Esophagus (tissue), 2 donors: ENCODE measurements around the gene DNAH8. TPM values are rescaled to one million over a fixed set of nuclear protein-coding genes. Genes with fewer than 3 reads are reported as not detected.

Source experiments
- H3K27ac ChIP-seq, 2 donors: one replicate each; pipeline ENCODE4 v1.5.1; 2013; ENCODE audit warnings: low read depth in 2 of 2, mild to moderate bottlenecking in 2 of 2, inconsistent platforms in 1 of 2, low read length in 1 of 2, moderate library complexity in 1 of 2
- H3K27me3 ChIP-seq, 2 donors: one replicate each; pipeline ENCODE4 v1.6.1; 2013; ENCODE audit warnings: low read length in 2 of 2, control low read depth in 1 of 2, mild to moderate bottlenecking in 1 of 2; ENCODE audit not compliant: insufficient read depth in 2 of 2, control insufficient read depth in 1 of 2
- H3K36me3 ChIP-seq, 2 donors: one replicate each; pipeline ENCODE4 v1.6.1; 2013; ENCODE audit warnings: low read length in 1 of 2; ENCODE audit not compliant: control insufficient read depth in 2 of 2, insufficient read depth in 2 of 2
- H3K4me1 ChIP-seq, 2 donors: one replicate each; pipeline ENCODE4 v1.6.1; 2013; ENCODE audit warnings: low read length in 1 of 2; ENCODE audit not compliant: control insufficient read depth in 2 of 2, insufficient read depth in 2 of 2
- H3K4me3 ChIP-seq, 2 donors: one replicate each; pipeline ENCODE4 v1.5.1; 2013; ENCODE audit warnings: low read length in 2 of 2, mild to moderate bottlenecking in 2 of 2, low read depth in 1 of 2, moderate library complexity in 1 of 2
- H3K9me3 ChIP-seq, 2 donors: one replicate each; pipeline ENCODE4 v1.6.1; 2013; ENCODE audit warnings: mild to moderate bottlenecking in 2 of 2, low read depth in 1 of 2, low read length in 1 of 2, moderate library complexity in 1 of 2; ENCODE audit not compliant: control insufficient read depth in 2 of 2, insufficient read depth in 1 of 2
- WGBS, 2 donors: extraction: QIAGEN DNeasy Blood & Tissue Kit; methylation state at CpG; one replicate each; pipeline ENCODE4 v1.1.7; 2013; 5-methylcytosine and 5-hydroxymethylcytosine counted together
- polyA plus RNA-seq, 2 donors: library from polyadenylated mRNA; stranded (reverse); fragments of 200-250 nt; gene quantifications; one replicate each; pipeline ENCODE4 v1.2.3, GENCODE V29; 2013
- donor health status: healthy with polysubstance abuse.
- donor health status: Bipolar disorder and iron deficiency.

The DNAH8 gene
- polyA plus RNA-seq, 2 donors, result under 0.01 TPM

GRCh38 chr6:38716825-38717224 is 1.7 kb downstream of the DNAH8 start:
- peaks cover 0 to 4% of the 10 kb centered on the region in 2 donors for H3K4me1 ChIP-seq
- 98% methylated on average over 2 of the region's 2 CpGs for WGBS, 2 donors
- H3K9me3 ChIP-seq, result no peaks in the 10 kb centered on the region
- H3K4me3 ChIP-seq, result no peak overlapping the region
- no peaks in the 10 kb centered on the region for H3K36me3 ChIP-seq
- H3K27ac ChIP-seq, result no peak overlapping the region
- no peaks in the 10 kb centered on the region for H3K27me3 ChIP-seq

- WGBS, 2 donors, result 94 to 100% methylated on average over 1 of the region's 1 CpG
- no peaks in the 10 kb centered on the region for H3K27me3 ChIP-seq
Measured at GRCh38 chr6:38719358-38719757, 4.2 kb downstream of the DNAH8 start.

GRCh38 chr6:38720295-38720694 is 5.2 kb downstream of the DNAH8 start:
- no peaks in the 10 kb centered on the region for H3K36me3 ChIP-seq
- H3K4me1 ChIP-seq, result peaks cover 0 to 1% of the 10 kb centered on the region in 2 donors
- H3K9me3 ChIP-seq, result no peaks in the 10 kb centered on the region
- 10 to 13% methylated on average over 2 of the region's 2 CpGs for WGBS, 2 donors
- no peak overlapping the region for H3K4me3 ChIP-seq
- no peak overlapping the region for H3K27ac ChIP-seq
- no peaks in the 10 kb centered on the region for H3K27me3 ChIP-seq

More at GRCh38 chr6:38719358-38719757, 4.2 kb downstream of the DNAH8 start:
- no peaks in the 10 kb centered on the region for H3K9me3 ChIP-seq
- H3K4me1 ChIP-seq, result peaks cover 0 to 4% of the 10 kb centered on the region in 2 donors
- no peak overlapping the region for H3K4me3 ChIP-seq
- no peak overlapping the region for H3K27ac ChIP-seq
- no peaks in the 10 kb centered on the region for H3K36me3 ChIP-seq

DNA sequence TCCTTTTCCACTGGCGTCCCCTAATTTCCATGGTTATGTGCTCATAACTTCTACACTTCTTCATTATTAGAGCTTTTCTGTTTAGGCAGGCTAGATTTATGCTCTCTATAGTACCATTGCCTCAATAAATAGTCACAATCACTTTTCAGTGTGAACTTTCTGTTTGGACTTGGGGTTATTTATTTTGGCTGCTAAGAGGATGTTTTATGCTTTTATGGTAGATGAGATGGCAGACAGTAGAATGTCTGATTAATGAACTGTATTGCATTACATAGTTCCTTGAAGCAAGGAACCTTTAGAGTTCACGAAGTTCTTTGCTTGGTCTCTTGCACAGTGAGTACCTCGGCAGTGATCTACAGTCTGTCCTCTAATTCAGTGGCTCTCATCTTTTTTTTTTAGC is 6.9 kb downstream of the DNAH8 start:
- Histone ChIP-seq H3K27ac (no peak overlapping the region), H3K4me3 (no peak overlapping the region), H3K9me3 (no peaks in the 10 kb centered on the region), H3K4me1 (no peaks in the 10 kb centered on the region), H3K36me3 (no peaks in the 10 kb centered on the region), H3K27me3 (no peaks in the 10 kb centered on the region)
- 49 to 63% methylated on average over 3 of the region's 3 CpGs for WGBS, 2 donors

- H3K4me1 ChIP-seq, result no peaks in the 10 kb centered on the region
Measured at GRCh38 chr6:38722727-38723334, 7.7 kb downstream of the DNAH8 start.

GRCh38 chr6:38723783-38724182 is 8.7 kb downstream of the DNAH8 start:
- H3K4me1 ChIP-seq, result no peaks in the 10 kb centered on the region
- WGBS, 2 donors, result 94 to 97% methylated on average over 5 of the region's 5 CpGs

More at GRCh38 chr6:38722727-38723334, 7.7 kb downstream of the DNAH8 start:
- H3K27ac ChIP-seq, result no peak overlapping the region
- WGBS, 2 donors, result 92 to 94% methylated on average over 26 of the region's 26 CpGs
- no peaks in the 10 kb centered on the region for H3K9me3 ChIP-seq
- no peaks in the 10 kb centered on the region for H3K36me3 ChIP-seq
- H3K4me3 ChIP-seq, result no peak overlapping the region
- no peaks in the 10 kb centered on the region for H3K27me3 ChIP-seq

DNA sequence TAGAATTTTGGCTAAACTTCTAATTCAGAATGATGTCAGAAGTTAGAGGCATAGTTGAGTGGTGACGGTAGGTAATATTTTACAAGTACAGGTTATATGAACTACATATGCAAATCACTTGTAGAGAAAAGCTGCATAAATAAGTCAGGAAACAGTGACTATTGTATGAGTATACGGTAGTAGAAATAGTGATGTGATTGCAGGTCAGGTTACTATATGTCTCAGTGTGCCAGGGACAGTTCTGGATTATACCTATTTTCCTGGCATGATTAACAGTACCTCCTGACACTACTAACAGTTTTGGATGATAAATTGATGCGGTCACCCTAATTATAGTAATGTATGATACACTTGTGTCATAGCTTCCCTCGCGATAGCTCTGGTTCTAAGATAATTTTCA is 9.2 kb downstream of the DNAH8 start:
- H3K4me3 ChIP-seq, result no peak overlapping the region
- no peak overlapping the region for H3K27ac ChIP-seq
- H3K36me3 ChIP-seq, result no peaks in the 10 kb centered on the region
- no peaks in the 10 kb centered on the region for H3K4me1 ChIP-seq
- no peaks in the 10 kb centered on the region for H3K9me3 ChIP-seq
- no peaks in the 10 kb centered on the region for H3K27me3 ChIP-seq
- 68 to 76% methylated on average over 5 of the region's 5 CpGs for WGBS, 2 donors

More at GRCh38 chr6:38723783-38724182, 8.7 kb downstream of the DNAH8 start:
- no peak overlapping the region for H3K4me3 ChIP-seq
- H3K36me3 ChIP-seq, result no peaks in the 10 kb centered on the region
- H3K27ac ChIP-seq, result no peak overlapping the region
- no peaks in the 10 kb centered on the region for H3K9me3 ChIP-seq
- no peaks in the 10 kb centered on the region for H3K27me3 ChIP-seq

GRCh38 chr6:38725414-38726183 is 10.5 kb downstream of the DNAH8 start:
- Histone ChIP-seq H3K36me3 (no peaks in the 10 kb centered on the region), H3K27ac (no peak overlapping the region), H3K4me3 (no peak overlapping the region), H3K9me3 (no peaks in the 10 kb centered on the region), H3K27me3 (no peaks in the 10 kb centered on the region), H3K4me1 (no peaks in the 10 kb centered on the region)
- 64 to 80% methylated on average over 4 of the region's 4 CpGs for WGBS, 2 donors

DNA sequence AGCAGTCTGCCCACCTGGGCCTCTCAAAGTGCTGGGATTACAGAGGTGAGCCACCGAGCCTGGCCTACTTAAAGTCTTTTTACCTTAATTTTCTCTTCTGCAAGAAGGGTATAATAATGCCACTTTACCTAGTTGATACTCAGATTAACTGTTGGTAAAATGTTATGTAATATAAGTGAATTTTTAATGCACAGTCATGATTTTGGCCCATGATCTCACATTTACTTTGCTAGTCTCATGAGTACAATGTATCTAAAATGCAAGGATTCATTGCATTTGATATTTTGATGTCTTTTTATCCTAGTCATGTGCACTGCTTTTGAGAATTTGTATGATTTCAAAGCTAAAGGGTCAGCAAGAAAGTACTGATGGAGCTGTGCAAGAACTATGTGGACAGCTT is 13.1 kb downstream of the DNAH8 start:
- H3K4me1 ChIP-seq, result no peaks in the 10 kb centered on the region
- no peaks in the 10 kb centered on the region for H3K27me3 ChIP-seq
- H3K4me3 ChIP-seq, result no peak overlapping the region
- H3K9me3 ChIP-seq, result no peaks in the 10 kb centered on the region
- 89 to 92% methylated on average over 1 of the region's 1 CpG for WGBS, 2 donors
- H3K27ac ChIP-seq, result no peak overlapping the region
- no peaks in the 10 kb centered on the region for H3K36me3 ChIP-seq
